Transverse colon (tissue), 4 donors: ENCODE results near the gene PCDHA3.
"Not testable (repeated sequence)": the region's sequence is repeated elsewhere in the genome, so short reads cannot be mapped to it uniquely, and the experiment has no call there.

Source experiments
- EP300 ChIP-seq: sonication (generic); formaldehyde crosslinking; IDR thresholded peaks from one replicate; pipeline ENCODE4 v1.6.1; 2017; ENCODE audit warnings: antibody characterized with exemption, low read depth
- POLR2A ChIP-seq: fragments of 450-650 bp; IDR thresholded peaks from one replicate; pipeline ENCODE4 v1.6.1; 2016; ENCODE audit warnings: antibody characterized with exemption, mild to moderate bottlenecking, moderate library complexity
- POLR2AphosphoS5 ChIP-seq, 3 donors: sonication (generic); formaldehyde crosslinking; IDR thresholded peaks; one replicate each; pipeline ENCODE4 v1.6.1; 2016; ENCODE audit warnings: antibody characterized with exemption in 3 of 3
- TF ChIP-seq, protein P1 (sequence below), 5 experiments: fragments of 200-600 bp in 3 of 5; fragments of 450-650 bp in 2 of 5; sonication (generic) in 3 of 5; IDR thresholded peaks; 1 replicate in 2 of 5; 2 replicates in 3 of 5; pipeline ENCODE4 v1.5.1; 2016 to 2017; ENCODE audit warnings: antibody characterized with exemption in 5 of 5, inconsistent platforms in 3 of 5, mild to moderate bottlenecking in 2 of 5, moderate library complexity in 1 of 5

GRCh38 chr5:140796072-140796717, 4.7 kb upstream of the PCDHA3 start:
- TF ChIP-seq, protein P1, sequence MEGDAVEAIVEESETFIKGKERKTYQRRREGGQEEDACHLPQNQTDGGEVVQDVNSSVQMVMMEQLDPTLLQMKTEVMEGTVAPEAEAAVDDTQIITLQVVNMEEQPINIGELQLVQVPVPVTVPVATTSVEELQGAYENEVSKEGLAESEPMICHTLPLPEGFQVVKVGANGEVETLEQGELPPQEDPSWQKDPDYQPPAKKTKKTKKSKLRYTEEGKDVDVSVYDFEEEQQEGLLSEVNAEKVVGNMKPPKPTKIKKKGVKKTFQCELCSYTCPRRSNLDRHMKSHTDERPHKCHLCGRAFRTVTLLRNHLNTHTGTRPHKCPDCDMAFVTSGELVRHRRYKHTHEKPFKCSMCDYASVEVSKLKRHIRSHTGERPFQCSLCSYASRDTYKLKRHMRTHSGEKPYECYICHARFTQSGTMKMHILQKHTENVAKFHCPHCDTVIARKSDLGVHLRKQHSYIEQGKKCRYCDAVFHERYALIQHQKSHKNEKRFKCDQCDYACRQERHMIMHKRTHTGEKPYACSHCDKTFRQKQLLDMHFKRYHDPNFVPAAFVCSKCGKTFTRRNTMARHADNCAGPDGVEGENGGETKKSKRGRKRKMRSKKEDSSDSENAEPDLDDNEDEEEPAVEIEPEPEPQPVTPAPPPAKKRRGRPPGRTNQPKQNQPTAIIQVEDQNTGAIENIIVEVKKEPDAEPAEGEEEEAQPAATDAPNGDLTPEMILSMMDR (IDR thresholded peaks at IDR 0.05), result not testable (repeated sequence)
- TF ChIP-seq POLR2A; POLR2AphosphoS5 (IDR thresholded peaks at IDR 0.05); EP300: not testable (repeated sequence)
